Measurements from ENCODE around the gene RALGDS.

- TF ChIP-seq BACH2 (CRISPR knock-in tag; IDR thresholded peaks at IDR 0.05; ENCODE audit: borderline replicate concordance) (peak; percentile 82; the same call in 1 of the 2 replicates), ZC3H10 (CRISPR knock-in tag; IDR thresholded peaks at IDR 0.05) (peak; percentile 27; the same call in 1 of the 2 replicates), ESRRG (CRISPR knock-in tag; IDR thresholded peaks at IDR 0.05) (no peak), ZFP3 (CRISPR knock-in tag; IDR thresholded peaks at IDR 0.05) (peak; percentile 88), TOX (CRISPR knock-in tag; IDR thresholded peaks at IDR 0.05; ENCODE audit: borderline replicate concordance) (no peak), ZNF8 (CRISPR knock-in tag; IDR thresholded peaks at IDR 0.05) (0 out of 2 replicates have a peak, but pooled peaks have one; percentile 36), PATZ1 (CRISPR knock-in tag; IDR thresholded peaks at IDR 0.05; ENCODE audit: borderline replicate concordance) (peak; percentile 62; the same call in 1 of the 2 replicates), ISL1 (CRISPR knock-in tag; IDR thresholded peaks at IDR 0.05) (peak; percentile 44; the same call in 1 of the 2 replicates)
Measured at GRCh38 chr9:133149130-133150015, 28.3 kb upstream of the RALGDS start.
